GM10266 (cell line): ENCODE data around the gene TANGO6.
"Not testable (repeated sequence)": the region's sequence is repeated elsewhere in the genome, so short reads cannot be mapped to it uniquely, and the experiment has no call there.

ENCODE experiments used
- DNase-seq: peaks from one replicate; pipeline ENCODE4 v3.0.0; 2012; ENCODE audit errors: extremely low spot score
- TF ChIP-seq, protein P1 (sequence below): IDR thresholded peaks from 2 replicates; pipeline ENCODE4 v1.5.1; 2012; ENCODE audit warnings: mild to moderate bottlenecking, low read depth; ENCODE audit not compliant: control insufficient read depth, insufficient read depth; ENCODE audit errors: missing control alignments

The TANGO6 gene

DNA sequence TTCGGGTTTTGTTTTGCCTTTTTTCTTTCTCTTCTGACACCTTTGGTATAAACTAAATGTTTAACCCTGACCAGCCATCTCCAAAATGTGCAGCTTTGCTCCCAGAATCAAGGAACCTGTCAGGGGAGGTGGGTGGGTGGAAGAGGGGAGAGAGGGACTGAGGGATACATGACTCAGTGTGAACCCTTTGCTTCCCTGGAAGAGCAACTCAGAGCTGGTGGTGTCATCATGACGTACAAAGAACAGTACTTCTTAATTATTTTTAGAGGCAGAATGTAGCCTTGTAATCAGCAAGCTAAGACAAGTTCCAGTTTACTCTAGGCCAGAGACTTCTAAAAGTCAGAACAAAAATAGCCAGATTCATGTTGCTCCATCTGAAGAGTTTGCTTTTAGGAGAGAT is 142.5 kb downstream of the TANGO6 start:
- no peak for DNase-seq
- TF ChIP-seq, protein P1, sequence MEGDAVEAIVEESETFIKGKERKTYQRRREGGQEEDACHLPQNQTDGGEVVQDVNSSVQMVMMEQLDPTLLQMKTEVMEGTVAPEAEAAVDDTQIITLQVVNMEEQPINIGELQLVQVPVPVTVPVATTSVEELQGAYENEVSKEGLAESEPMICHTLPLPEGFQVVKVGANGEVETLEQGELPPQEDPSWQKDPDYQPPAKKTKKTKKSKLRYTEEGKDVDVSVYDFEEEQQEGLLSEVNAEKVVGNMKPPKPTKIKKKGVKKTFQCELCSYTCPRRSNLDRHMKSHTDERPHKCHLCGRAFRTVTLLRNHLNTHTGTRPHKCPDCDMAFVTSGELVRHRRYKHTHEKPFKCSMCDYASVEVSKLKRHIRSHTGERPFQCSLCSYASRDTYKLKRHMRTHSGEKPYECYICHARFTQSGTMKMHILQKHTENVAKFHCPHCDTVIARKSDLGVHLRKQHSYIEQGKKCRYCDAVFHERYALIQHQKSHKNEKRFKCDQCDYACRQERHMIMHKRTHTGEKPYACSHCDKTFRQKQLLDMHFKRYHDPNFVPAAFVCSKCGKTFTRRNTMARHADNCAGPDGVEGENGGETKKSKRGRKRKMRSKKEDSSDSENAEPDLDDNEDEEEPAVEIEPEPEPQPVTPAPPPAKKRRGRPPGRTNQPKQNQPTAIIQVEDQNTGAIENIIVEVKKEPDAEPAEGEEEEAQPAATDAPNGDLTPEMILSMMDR = no peak

DNA sequence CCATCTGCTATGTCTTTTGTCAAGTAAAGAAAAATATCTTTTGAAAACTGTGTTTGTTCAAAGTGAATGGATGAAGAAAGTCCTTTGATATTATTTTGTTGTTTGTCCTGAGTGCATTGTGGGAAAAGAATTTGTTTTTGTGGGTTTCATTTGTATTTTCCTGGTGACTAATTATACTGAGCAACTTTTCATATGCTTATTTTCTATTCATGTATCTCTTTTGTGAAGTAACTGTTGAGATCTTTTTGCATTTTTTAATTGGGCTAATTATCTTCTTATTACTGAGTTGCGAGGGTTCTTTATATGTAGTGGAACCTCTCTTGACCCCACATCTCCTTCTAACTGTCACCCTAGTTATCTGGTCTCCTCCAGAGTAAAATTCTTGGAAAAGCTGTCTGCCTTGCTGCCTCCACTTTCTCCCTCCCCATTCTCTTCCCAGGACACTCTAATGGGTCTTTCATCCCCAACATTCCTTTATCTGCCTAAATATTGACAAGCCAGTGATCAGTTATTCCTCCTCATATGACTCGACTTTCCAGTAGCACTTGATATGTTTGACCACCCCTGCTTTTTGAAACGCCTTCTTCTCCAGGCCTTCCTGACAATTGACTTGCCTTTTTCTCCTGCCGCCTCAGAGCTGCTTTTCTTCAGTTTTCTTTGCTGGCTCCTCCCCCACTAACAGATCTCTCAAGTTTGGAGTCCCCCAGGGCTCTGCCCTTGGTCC is 144.6 kb downstream of the TANGO6 start:
- TF ChIP-seq, protein P1 = no peak
- no peak for DNase-seq

DNA sequence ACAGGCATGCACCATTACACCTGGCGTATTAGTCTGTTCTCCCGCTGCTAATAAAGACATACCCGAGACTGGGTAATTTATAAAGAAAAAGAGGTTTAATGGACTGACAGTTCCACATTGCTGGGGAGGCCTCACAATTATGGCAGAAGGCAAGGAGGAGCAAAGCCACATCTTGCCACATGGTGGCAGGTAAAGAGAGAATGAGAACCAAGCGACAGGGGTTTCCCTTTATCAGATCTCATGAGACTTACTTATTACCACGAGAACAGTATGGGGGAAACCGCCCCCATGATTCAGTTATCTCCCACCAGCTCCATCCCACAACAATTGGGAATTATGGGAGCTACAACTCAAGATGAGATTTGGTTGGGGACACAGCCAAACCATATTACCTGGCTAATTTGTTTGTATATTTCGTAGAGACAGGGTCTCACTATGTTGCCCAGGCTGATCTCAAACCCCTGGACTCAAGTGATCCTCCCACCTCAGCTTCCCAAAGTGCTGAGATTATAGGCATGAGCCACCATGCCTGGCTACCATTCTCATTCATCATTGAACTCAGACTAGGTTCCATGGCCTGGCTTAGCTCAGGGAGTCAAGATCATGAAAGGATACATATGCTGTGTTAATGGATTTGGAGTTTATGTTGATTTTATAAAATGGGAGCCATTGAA is 147.0 kb downstream of the TANGO6 start:
- not testable (repeated sequence) for DNase-seq
- TF ChIP-seq, protein P1 = peak; percentile 2

DNA sequence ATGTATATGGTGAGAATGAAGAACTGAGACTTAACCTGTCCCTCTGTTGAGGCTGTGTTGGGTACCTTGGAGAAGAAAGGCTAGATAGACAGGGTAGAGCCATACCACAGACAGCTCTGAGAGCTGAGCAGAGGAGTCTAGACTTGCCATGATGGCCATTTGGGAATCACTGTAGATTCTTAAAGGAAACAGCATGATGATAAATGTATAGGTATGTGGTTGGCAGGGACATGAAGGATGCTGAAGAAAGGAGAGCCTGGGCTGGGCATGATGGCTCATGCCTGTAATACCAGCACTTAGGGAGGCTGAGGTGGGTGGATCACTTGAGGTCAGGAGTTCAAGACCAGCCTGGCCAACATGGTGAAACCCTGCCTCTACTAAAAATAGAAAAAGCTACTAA is 147.7 kb downstream of the TANGO6 start:
- TF ChIP-seq, protein P1 = no peak
- DNase-seq = no peak

DNA sequence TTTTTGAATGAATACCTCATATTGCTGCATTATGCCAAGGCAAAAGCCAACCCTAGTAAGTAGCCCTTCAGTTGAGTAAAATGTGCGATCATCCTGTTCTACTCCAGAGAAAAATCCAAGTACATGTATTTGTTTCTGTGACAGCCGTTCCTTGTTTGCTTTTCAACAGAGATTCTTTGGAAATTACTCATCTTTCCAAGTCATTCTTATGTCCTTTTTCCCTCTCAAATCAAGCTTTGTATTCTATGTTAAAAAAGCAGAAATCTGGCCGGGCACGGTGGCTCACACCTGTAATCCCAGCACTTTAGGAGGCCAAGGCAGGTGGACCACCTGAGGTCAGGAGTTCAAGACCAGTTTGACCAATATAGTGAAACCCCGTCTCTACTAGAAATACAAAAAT is 149.2 kb downstream of the TANGO6 start:
- TF ChIP-seq, protein P1 = no peak
- DNase-seq = no peak

DNA sequence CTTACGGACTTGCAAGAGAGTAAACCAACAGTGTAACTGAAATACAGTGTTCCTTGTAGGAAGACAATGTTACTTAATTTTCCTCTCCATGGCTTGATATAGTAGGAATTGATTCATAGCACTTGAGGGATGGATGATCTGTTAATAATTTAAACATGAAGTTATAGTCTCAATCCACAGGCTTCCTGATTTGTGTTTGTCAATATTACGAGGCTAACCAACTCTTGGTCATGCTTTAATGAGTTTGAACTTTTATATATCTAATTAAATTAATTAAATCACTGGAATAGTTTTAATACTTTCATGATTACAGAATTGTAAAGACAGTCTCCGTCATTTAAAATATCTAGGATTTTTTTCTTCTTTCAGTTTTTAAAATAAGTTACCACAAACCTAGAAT is 150.1 kb downstream of the TANGO6 start:
- no peak for DNase-seq
- TF ChIP-seq, protein P1 = no peak

DNA sequence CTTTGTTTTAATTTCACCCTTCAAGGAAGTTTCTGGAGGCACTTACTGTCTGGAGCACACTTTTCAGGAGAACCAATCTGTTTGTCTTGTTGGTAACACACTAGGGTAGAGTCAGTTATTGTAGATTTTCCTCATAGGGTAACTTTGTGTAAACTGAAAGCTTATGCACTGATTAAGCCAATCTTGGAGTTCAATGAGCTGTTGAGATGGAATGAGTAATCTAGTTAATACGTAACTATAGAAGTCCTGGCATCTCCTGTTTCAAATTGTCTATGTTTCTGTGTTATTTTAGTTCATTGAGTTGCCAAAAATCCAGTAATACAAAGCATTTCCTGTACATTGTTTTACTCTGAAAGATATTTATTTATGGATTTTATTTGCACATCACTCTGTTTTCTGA is 150.6 kb downstream of the TANGO6 start:
- TF ChIP-seq, protein P1 = no peak
- no peak for DNase-seq
